SK-N-MC (cell line): ENCODE measurements around the gene CRY2.

Experiments used
- EZH2 ChIP-seq: fragments of 200-600 bp; sonication (generic); IDR thresholded peaks from one replicate; pipeline ENCODE4 v1.6.1; 2017; ENCODE audit warnings: antibody characterized with exemption
- POLR2AphosphoS5 ChIP-seq: IDR thresholded peaks from 2 replicates; pipeline ENCODE4 v1.6.1; 2012; ENCODE audit warnings: mild to moderate bottlenecking, low read depth, low read length, borderline replicate concordance

GRCh38 chr11:45917286-45917622 is 70.0 kb downstream of the CRY2 start:
- TF ChIP-seq EZH2 = no peak
- TF ChIP-seq POLR2AphosphoS5 = no peak
